Measurements from ENCODE around the gene WBP2. TPM values are rescaled to one million over a fixed set of nuclear protein-coding genes. Genes with fewer than 3 reads are reported as not detected.

Gene WBP2
- total and polyA plus RNA-seq, 2 of the 13 experiments (the other 11 are each of a cell fraction or from before 2014, with no cell fraction given) = 29.2 to 29.5 TPM

DNA sequence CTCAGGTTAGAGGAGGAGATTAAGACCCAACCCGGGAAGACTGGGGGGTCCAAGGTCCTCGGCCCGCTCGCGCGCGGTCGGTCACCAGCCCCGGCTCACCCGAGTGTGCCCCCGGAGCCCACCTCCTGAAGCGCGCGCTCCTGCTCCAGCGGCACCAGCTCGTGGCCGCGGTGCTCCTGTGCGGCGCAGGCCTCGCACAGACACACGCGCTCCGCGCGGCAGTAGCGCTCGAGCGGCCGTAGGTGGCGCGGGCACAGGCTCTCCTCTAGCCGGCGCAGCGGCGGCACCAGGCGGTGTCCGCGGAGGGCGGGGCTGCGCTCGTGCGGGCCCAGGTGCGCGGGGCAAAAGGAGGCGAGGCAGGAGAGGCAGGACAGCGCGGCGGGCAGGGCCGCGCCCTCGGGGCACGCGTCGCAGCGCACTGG, 22.6 kb upstream of the WBP2 start (continued):
- TF ChIP-seq HNRNPUL1 (IDR thresholded peaks at IDR 0.05; ENCODE audit: low read depth, low read length) (no peak), GFI1 (CRISPR knock-in tag; IDR thresholded peaks at IDR 0.05; ENCODE audit: borderline replicate concordance) (no peak), AGO1 (IDR thresholded peaks at IDR 0.05; ENCODE audit: low read depth, low read length, poor library complexity, severe bottlenecking) (peak; percentile 99), RARG (CRISPR knock-in tag; IDR thresholded peaks at IDR 0.05; ENCODE audit: low read depth) (0 out of 2 replicates have a peak, but pooled peaks have one; percentile 95), HNRNPH1 (optimal IDR thresholded peaks at IDR 0.05; ENCODE audit: low read depth, low read length) (no peak), TEAD3 (CRISPR knock-in tag; optimal IDR thresholded peaks at IDR 0.05; ENCODE audit: borderline replicate concordance) (no peak), GATA4 (IDR thresholded peaks at IDR 0.05; ENCODE audit: borderline replicate concordance, low read depth) (no peak), ZNF747 (CRISPR knock-in tag; IDR thresholded peaks at IDR 0.05; ENCODE audit: borderline replicate concordance) (no peak; the same call in 1 of the 2 replicates), ZSCAN30 (CRISPR knock-in tag; IDR thresholded peaks at IDR 0.05) (no peak; the same call in 1 of the 2 replicates), ZNF510 (CRISPR knock-in tag; IDR thresholded peaks at IDR 0.05; ENCODE audit: low read depth) (no peak), SRSF4 (IDR thresholded peaks at IDR 0.05; ENCODE audit: low read depth, low read length, poor library complexity, severe bottlenecking) (no peak), SNAI1 (CRISPR knock-in tag; IDR thresholded peaks at IDR 0.05; ENCODE audit: borderline replicate concordance) (no peak), ARNT2 (CRISPR knock-in tag; IDR thresholded peaks at IDR 0.05; ENCODE audit: low read depth) (peak; percentile 92), EZH2 (conservative IDR thresholded peaks at IDR 0.05; ENCODE audit: low read depth, low read length) (no peak), ZNF737 (CRISPR knock-in tag; IDR thresholded peaks at IDR 0.05; ENCODE audit: borderline replicate concordance) (no peak), TERF1 (CRISPR knock-in tag; IDR thresholded peaks at IDR 0.05) (peak; percentile 70; the same call in 1 of the 2 replicates), ZNF468 (CRISPR knock-in tag; IDR thresholded peaks at IDR 0.05) (no peak)
- TF ChIP-seq, protein P1, sequence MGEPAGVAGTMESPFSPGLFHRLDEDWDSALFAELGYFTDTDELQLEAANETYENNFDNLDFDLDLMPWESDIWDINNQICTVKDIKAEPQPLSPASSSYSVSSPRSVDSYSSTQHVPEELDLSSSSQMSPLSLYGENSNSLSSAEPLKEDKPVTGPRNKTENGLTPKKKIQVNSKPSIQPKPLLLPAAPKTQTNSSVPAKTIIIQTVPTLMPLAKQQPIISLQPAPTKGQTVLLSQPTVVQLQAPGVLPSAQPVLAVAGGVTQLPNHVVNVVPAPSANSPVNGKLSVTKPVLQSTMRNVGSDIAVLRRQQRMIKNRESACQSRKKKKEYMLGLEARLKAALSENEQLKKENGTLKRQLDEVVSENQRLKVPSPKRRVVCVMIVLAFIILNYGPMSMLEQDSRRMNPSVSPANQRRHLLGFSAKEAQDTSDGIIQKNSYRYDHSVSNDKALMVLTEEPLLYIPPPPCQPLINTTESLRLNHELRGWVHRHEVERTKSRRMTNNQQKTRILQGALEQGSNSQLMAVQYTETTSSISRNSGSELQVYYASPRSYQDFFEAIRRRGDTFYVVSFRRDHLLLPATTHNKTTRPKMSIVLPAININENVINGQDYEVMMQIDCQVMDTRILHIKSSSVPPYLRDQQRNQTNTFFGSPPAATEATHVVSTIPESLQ (CRISPR knock-in tag; conservative IDR thresholded peaks at IDR 0.05) = no peak; the same call in 1 of the 2 replicates
- TF ChIP-seq, protein P2, sequence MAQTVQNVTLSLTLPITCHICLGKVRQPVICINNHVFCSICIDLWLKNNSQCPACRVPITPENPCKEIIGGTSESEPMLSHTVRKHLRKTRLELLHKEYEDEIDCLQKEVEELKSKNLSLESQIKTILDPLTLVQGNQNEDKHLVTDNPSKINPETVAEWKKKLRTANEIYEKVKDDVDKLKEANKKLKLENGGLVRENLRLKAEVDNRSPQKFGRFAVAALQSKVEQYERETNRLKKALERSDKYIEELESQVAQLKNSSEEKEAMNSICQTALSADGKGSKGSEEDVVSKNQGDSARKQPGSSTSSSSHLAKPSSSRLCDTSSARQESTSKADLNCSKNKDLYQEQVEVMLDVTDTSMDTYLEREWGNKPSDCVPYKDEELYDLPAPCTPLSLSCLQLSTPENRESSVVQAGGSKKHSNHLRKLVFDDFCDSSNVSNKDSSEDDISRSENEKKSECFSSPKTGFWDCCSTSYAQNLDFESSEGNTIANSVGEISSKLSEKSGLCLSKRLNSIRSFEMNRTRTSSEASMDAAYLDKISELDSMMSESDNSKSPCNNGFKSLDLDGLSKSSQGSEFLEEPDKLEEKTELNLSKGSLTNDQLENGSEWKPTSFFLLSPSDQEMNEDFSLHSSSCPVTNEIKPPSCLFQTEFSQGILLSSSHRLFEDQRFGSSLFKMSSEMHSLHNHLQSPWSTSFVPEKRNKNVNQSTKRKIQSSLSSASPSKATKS (CRISPR knock-in tag; IDR thresholded peaks at IDR 0.05) = no peak
- TF ChIP-seq, protein P3, sequence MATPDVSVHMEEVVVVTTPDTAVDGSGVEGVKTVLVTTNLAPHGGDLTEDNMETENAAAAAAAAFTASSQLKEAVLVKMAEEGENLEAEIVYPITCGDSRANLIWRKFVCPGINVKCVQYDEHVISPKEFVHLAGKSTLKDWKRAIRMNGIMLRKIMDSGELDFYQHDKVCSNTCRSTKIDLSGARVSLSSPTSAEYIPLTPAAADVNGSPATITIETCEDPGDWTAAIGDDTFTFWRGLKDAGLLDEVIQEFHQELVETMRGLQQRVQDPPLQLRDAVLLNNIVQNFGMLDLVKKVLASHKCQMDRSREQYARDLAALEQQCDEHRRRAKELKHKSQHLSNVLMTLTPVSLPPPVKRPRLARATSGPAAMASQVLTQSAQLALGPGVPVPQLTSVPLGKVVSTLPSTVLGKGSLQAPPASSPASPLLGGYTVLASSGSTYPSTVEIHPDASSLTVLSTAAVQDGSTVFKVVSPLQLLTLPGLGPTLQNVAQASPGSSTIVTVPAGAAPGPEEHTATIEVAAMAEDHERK (CRISPR knock-in tag; IDR thresholded peaks at IDR 0.05; ENCODE audit: low read depth) = no peak
- TF ChIP-seq, protein P4, sequence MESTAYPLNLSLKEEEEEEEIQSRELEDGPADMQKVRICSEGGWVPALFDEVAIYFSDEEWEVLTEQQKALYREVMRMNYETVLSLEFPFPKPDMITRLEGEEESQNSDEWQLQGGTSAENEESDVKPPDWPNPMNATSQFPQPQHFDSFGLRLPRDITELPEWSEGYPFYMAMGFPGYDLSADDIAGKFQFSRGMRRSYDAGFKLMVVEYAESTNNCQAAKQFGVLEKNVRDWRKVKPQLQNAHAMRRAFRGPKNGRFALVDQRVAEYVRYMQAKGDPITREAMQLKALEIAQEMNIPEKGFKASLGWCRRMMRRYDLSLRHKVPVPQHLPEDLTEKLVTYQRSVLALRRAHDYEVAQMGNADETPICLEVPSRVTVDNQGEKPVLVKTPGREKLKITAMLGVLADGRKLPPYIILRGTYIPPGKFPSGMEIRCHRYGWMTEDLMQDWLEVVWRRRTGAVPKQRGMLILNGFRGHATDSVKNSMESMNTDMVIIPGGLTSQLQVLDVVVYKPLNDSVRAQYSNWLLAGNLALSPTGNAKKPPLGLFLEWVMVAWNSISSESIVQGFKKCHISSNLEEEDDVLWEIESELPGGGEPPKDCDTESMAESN (CRISPR knock-in tag; conservative IDR thresholded peaks at IDR 0.05) = peak; percentile 93

All from HepG2 (cell line).